Right atrium auricular region (tissue), 2 donors: Measurements from ENCODE around the gene GTF3C6. TPM values are rescaled to one million over a fixed set of nuclear protein-coding genes. Genes with fewer than 3 reads are reported as not detected.
A peak's percentile ranks its signal among the peaks of the same experiment; 100 is the strongest.

ENCODE experiments used
- DNase-seq: peaks from one replicate; pipeline ENCODE4 v3.0.0-alpha.2; 2019; ENCODE audit warnings: low spot score
- H3K27ac ChIP-seq, 2 donors: fragments of 200-600 bp; sonication (generic); 1 replicate in 1 of 2; 2 replicates in 1 of 2; pipeline ENCODE4 v1.5.1; 2016 to 2019
- H3K27me3 ChIP-seq, 2 donors: fragments of 200-600 bp; sonication (generic); one replicate each; pipeline versions ENCODE4 v1.5.1 to v1.6.0; 2017 to 2019
- H3K36me3 ChIP-seq: fragments of 200-600 bp; sonication (generic); one replicate; pipeline ENCODE4 v1.5.1; 2016
- H3K4me1 ChIP-seq, 2 donors: fragments of 200-600 bp; sonication (generic); one replicate each; pipeline versions ENCODE4 v1.5.1 to v1.6.0; 2017 to 2019
- H3K4me3 ChIP-seq, 2 donors: fragments of 200-600 bp; sonication (generic); 1 replicate in 1 of 2; 2 replicates in 1 of 2; pipeline ENCODE4 v1.5.1; 2017 to 2019; ENCODE audit warnings: mild to moderate bottlenecking in 1 of 2, moderate library complexity in 1 of 2
- H3K9me3 ChIP-seq, 2 donors: fragments of 200-600 bp; sonication (generic); one replicate each; pipeline ENCODE4 v1.5.1; 2019
- total RNA-seq, 2 donors: library from RNA; depleted of rRNA; stranded (reverse); fragments of >200 nt; gene quantifications; one replicate each; pipeline ENCODE4 v1.1.0, GENCODE V29; 2016
- TF ChIP-seq, protein P1 (sequence below), 2 donors: fragments of 200-600 bp; sonication (generic); IDR thresholded peaks; one replicate each; pipeline ENCODE4 v1.5.1; 2019; ENCODE audit warnings: antibody characterized with exemption in 2 of 2

Gene GTF3C6
- total RNA-seq, 2 donors from 2014 or later: 51.0 to 78.1 TPM

DNA sequence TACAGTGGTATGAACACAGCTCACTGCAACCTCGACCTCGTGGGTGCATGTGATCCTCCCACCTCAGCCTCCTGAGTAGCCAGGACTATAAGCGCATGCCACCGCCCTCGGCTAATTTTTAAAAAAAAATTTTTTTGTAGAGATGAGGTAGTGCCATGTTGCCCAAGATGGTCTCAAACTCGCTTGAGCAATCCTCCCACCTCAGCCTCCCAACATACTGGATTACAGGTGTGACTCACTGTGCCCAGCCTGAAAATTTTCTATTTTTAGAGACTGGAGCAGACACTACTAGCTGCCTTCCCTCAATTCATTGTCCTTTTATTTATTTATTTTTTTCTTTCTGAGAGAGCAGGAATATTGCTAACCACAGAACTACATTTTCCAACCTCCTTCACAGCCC lies 20.3 kb upstream of the GTF3C6 start:
- Histone ChIP-seq H3K36me3 (no peaks in the 10 kb centered on the region), H3K4me1 (no peaks in the 10 kb centered on the region), H3K27ac (no peak overlapping the region), H3K9me3 (no peaks in the 10 kb centered on the region), H3K27me3 (no peaks in the 10 kb centered on the region), H3K4me3 (no peak overlapping the region)
- no peak for DNase-seq
- TF ChIP-seq, protein P1, sequence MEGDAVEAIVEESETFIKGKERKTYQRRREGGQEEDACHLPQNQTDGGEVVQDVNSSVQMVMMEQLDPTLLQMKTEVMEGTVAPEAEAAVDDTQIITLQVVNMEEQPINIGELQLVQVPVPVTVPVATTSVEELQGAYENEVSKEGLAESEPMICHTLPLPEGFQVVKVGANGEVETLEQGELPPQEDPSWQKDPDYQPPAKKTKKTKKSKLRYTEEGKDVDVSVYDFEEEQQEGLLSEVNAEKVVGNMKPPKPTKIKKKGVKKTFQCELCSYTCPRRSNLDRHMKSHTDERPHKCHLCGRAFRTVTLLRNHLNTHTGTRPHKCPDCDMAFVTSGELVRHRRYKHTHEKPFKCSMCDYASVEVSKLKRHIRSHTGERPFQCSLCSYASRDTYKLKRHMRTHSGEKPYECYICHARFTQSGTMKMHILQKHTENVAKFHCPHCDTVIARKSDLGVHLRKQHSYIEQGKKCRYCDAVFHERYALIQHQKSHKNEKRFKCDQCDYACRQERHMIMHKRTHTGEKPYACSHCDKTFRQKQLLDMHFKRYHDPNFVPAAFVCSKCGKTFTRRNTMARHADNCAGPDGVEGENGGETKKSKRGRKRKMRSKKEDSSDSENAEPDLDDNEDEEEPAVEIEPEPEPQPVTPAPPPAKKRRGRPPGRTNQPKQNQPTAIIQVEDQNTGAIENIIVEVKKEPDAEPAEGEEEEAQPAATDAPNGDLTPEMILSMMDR (IDR thresholded peaks at IDR 0.05): no peak

DNA sequence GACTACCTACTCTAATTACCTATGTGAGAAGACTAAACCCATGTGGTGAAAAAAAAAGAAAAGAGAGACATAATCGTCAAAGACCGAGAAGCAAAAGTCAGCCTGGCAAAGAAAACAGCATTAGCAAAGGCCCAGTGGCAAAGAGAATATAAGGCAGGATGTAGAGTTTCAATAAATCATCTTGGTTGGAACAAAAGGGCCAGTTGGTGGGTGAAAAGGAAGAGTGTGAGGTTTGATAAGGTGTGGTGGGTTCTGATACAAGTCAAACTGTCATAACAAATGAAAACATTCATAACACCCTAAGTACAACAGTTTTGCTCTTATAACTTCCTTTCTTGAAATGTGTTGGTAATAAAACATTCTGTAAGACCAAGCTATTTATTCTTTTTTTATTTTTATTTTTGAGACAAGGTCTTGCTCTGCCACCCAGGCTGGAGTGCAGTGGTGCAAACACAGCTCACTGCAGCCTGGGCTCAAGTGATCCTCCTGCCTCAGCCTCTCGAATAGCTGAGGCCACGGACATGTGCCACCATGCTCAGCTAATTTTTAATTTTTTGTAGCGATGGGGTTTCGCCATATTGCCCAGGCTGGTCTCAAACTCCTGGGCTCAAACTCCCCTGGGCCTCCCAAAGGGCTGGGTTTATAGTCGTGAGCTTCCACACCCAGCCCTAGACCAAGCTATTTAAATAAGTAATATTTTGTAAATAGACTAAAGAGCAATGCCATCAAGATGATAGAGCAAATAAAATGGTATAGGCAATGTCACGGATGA lies 18.9 kb upstream of the GTF3C6 start:
- Histone ChIP-seq H3K4me1 (no peaks in the 10 kb centered on the region), H3K36me3 (no peaks in the 10 kb centered on the region), H3K9me3 (no peaks in the 10 kb centered on the region), H3K27ac (no peak overlapping the region), H3K4me3 (no peak overlapping the region), H3K27me3 (no peaks in the 10 kb centered on the region)
- TF ChIP-seq, protein P1 (IDR thresholded peaks at IDR 0.05): no peak
- DNase-seq: no peak

DNA sequence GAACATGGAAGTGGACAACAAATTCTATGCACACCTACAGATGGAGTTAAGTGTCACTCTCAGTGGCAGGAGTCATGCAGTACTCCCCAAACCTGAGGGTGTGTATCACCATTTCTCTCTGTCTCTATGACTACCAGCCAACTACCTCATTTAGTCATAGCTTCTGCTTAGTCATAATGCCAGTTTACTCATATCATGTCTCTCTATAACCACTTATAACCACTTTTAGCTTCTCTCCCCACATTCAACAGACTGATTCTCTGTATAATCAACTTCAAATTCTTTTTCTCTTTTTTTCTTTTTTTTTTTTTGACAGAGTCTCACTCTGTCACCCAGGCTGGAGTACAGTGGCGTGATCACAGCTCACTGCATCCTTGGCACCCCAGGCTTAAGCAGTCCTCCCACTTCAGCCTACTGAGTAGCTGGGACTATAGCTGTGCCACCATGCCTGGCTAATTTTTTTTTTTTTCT lies 13.8 kb upstream of the GTF3C6 start:
- Histone ChIP-seq H3K4me1 (peaks cover 0 to 3% of the 10 kb centered on the region in 2 donors), H3K4me3 (no peak overlapping the region), H3K27me3 (no peaks in the 10 kb centered on the region), H3K36me3 (no peaks in the 10 kb centered on the region), H3K27ac (no peak overlapping the region), H3K9me3 (no peaks in the 10 kb centered on the region)
- TF ChIP-seq, protein P1 (IDR thresholded peaks at IDR 0.05): no peak
- DNase-seq: no peak

DNA sequence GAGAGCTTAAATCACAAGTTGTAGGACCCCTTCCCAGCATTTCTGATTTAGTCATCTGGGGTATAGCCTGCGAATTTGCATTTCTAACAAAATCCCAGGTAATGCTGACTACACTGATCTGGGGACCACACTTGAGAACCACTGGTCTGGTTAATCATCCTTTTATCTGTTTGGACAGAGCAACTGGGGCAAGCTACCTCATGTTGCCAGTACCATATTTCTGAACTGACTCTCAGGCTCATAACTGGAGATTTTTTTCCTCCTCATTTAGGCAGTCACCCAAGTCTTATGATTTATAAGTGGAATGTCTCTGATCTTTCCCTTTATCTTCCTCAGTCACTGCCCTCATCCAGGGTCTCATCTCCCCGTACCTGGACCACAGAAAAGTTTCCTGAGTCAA lies 12.0 kb upstream of the GTF3C6 start:
- Histone ChIP-seq H3K9me3 (no peaks in the 10 kb centered on the region), H3K4me3 (no peak overlapping the region), H3K27ac (no peak overlapping the region), H3K36me3 (no peaks in the 10 kb centered on the region), H3K27me3 (no peaks in the 10 kb centered on the region), H3K4me1 (peaks cover 0 to 3% of the 10 kb centered on the region in 2 donors)
- TF ChIP-seq, protein P1 (IDR thresholded peaks at IDR 0.05): no peak
- no peak for DNase-seq

DNA sequence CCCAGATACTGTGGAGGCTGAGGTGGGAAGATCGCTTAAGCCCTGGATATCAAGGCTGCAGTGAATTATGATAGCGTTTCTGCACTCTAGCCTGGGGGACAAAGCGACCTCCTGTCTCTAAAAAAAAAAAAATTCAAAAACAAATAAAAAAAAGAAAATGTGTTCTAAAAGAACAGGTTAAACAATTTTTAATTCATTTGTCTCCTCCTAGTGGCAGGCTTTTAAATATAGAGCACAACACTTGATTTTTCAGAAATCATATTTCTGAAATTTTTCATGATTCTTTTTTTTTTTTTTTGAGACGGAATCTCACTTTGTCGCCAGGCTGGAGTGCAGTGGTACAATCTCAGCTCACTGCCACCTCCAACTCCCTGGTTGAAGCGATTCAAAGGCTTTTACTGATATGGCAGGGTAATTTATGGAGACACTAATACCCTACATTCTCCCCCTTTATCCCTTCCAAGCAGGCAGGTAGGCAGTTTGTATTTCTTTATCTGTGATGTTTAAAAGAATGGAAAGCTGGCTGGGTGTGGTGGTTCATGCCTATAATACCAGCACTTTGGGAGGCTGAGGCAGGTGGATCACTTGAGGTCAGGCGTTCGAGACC lies 8.7 kb upstream of the GTF3C6 start:
- TF ChIP-seq, protein P1 (IDR thresholded peaks at IDR 0.05): peak; percentile 49 to 70
- no peaks in the 10 kb centered on the region for H3K27me3 ChIP-seq
- no peak overlapping the region for H3K27ac ChIP-seq
- no peaks in the 10 kb centered on the region for H3K36me3 ChIP-seq
- no peak overlapping the region for H3K4me3 ChIP-seq
- H3K9me3 ChIP-seq: no peaks in the 10 kb centered on the region
- DNase-seq: no peak
- H3K4me1 ChIP-seq: peaks cover 0 to 3% of the 10 kb centered on the region in 2 donors
